H9 (cell line): ENCODE measurements around the gene SEMA4A. TPM values are rescaled to one million over a fixed set of nuclear protein-coding genes. Genes with fewer than 3 reads are reported as not detected.

Experiments used
- DNase-seq: peaks from one replicate; pipeline ENCODE4 v3.0.0-alpha.2; 2017
- H2AFZ ChIP-seq: one replicate; pipeline ENCODE4 v1.6.1; 2013; ENCODE audit warnings: mild to moderate bottlenecking, low read length, control low read depth, moderate library complexity
- H2AK5ac ChIP-seq: 2 replicates; pipeline ENCODE4 v1.6.1; 2013; ENCODE audit warnings: low read length, control low read depth, mixed read lengths; ENCODE audit not compliant: insufficient read length
- H2BK120ac ChIP-seq: one replicate; pipeline ENCODE4 v1.6.1; 2013; ENCODE audit warnings: low read depth, mild to moderate bottlenecking, low read length, control low read depth, inconsistent platforms; ENCODE audit not compliant: poor library complexity, severe bottlenecking
- H2BK12ac ChIP-seq: 2 replicates; pipeline ENCODE4 v1.6.1; 2013; ENCODE audit warnings: low read length, control low read depth, mixed read lengths, low read depth; ENCODE audit not compliant: insufficient read length
- H2BK15ac ChIP-seq: 2 replicates; pipeline ENCODE4 v1.6.1; 2013; ENCODE audit warnings: low read depth, low read length, control low read depth
- H2BK20ac ChIP-seq: one replicate; pipeline ENCODE4 v1.6.1; 2013; ENCODE audit warnings: low read depth, mild to moderate bottlenecking, low read length, control low read depth, inconsistent platforms; ENCODE audit not compliant: poor library complexity, severe bottlenecking
- H2BK5ac ChIP-seq: 2 replicates; pipeline ENCODE4 v1.6.1; 2013; ENCODE audit warnings: low read length, control low read depth, mixed read lengths; ENCODE audit not compliant: insufficient read length
- H3K14ac ChIP-seq: 2 replicates; pipeline ENCODE4 v1.6.1; 2013; ENCODE audit warnings: low read length, control low read depth; ENCODE audit not compliant: insufficient read depth
- H3K18ac ChIP-seq: 2 replicates; pipeline ENCODE4 v1.6.1; 2013; ENCODE audit warnings: low read depth, mild to moderate bottlenecking, mixed read lengths, low read length, control low read depth; ENCODE audit not compliant: insufficient read length
- H3K23ac ChIP-seq: 2 replicates; pipeline ENCODE4 v1.6.1; 2013; ENCODE audit warnings: low read length, control low read depth, mixed read lengths, low read depth; ENCODE audit not compliant: insufficient read length
- H3K23me2 ChIP-seq: 2 replicates; pipeline ENCODE4 v1.6.1; 2013; ENCODE audit warnings: low read depth, mild to moderate bottlenecking, mixed read lengths, low read length, control low read depth; ENCODE audit not compliant: insufficient read length, poor library complexity, severe bottlenecking
- H3K27ac ChIP-seq: 2 replicates; pipeline ENCODE4 v1.5.1; 2013; ENCODE audit warnings: low read length, control low read depth, mixed read lengths, low read depth; ENCODE audit not compliant: insufficient read length
- H3K27me3 ChIP-seq: 2 replicates; pipeline ENCODE4 v1.6.1; 2013; ENCODE audit warnings: low read length, control low read depth, inconsistent platforms; ENCODE audit not compliant: insufficient read depth
- H3K4ac ChIP-seq: 2 replicates; pipeline ENCODE4 v1.6.1; 2013; ENCODE audit warnings: low read depth, mild to moderate bottlenecking, control low read depth, inconsistent platforms, low read length, moderate library complexity
- H3K4me1 ChIP-seq: 2 replicates; pipeline ENCODE4 v1.6.1; 2013; ENCODE audit warnings: low read length, control low read depth, inconsistent platforms; ENCODE audit not compliant: insufficient read depth
- H3K4me2 ChIP-seq: 2 replicates; pipeline ENCODE4 v1.6.1; 2013; ENCODE audit warnings: low read length, control low read depth, mixed read lengths; ENCODE audit not compliant: insufficient read length, insufficient read depth
- H3K56ac ChIP-seq: 2 replicates; pipeline ENCODE4 v1.6.1; 2013; ENCODE audit warnings: low read depth, mild to moderate bottlenecking, mixed read lengths, low read length, control low read depth; ENCODE audit not compliant: insufficient read length
- H3K79me1 ChIP-seq: 2 replicates; pipeline ENCODE4 v1.6.1; 2013; ENCODE audit warnings: low read depth, mild to moderate bottlenecking, moderate library complexity, low read length, control low read depth, inconsistent platforms; ENCODE audit not compliant: insufficient read depth, poor library complexity, severe bottlenecking
- H3K79me2 ChIP-seq: 2 replicates; pipeline ENCODE4 v1.6.1; 2013; ENCODE audit warnings: low read length, control low read depth, inconsistent platforms; ENCODE audit not compliant: insufficient read depth
- H3K9ac ChIP-seq: 2 replicates; pipeline ENCODE4 v1.6.1; 2013; ENCODE audit warnings: low read length, control low read depth, mixed read lengths; ENCODE audit not compliant: insufficient read length; ENCODE audit errors: extremely low read depth
- H3K9me3 ChIP-seq: one replicate; pipeline ENCODE4 v1.6.1; 2013; ENCODE audit warnings: low read depth, low read length, inconsistent platforms; ENCODE audit not compliant: control insufficient read depth
- H3T11ph ChIP-seq: one replicate; pipeline ENCODE4 v1.6.1; 2013; ENCODE audit warnings: mild to moderate bottlenecking, low read length, control low read depth, inconsistent platforms
- H4K20me1 ChIP-seq: one replicate; pipeline ENCODE4 v1.6.1; 2013; ENCODE audit not compliant: control insufficient read depth, insufficient read length, insufficient read depth
- H4K5ac ChIP-seq: 2 replicates; pipeline ENCODE4 v1.6.1; 2013; ENCODE audit warnings: low read depth, mild to moderate bottlenecking, mixed read lengths, low read length, control low read depth; ENCODE audit not compliant: insufficient read length
- H4K8ac ChIP-seq: replicated peaks from 2 replicates; pipeline ENCODE4 v1.6.1; 2013; ENCODE audit warnings: low read length, control low read depth, mixed read lengths, low read depth; ENCODE audit not compliant: insufficient read length
- H4K91ac ChIP-seq: 2 replicates; pipeline ENCODE4 v1.6.1; 2013; ENCODE audit warnings: low read depth, mild to moderate bottlenecking, moderate library complexity, mixed read lengths, low read length, control low read depth; ENCODE audit not compliant: insufficient read length
- H3K27ac Mint-ChIP-seq, 3 experiments: 2 replicates in 2 of 3; 3 replicates in 1 of 3; pipeline ENCODE4 v1.8.0; 2020 to 2021; ENCODE audit warnings: mixed read lengths in 3 of 3, mild to moderate bottlenecking in 1 of 3, moderate library complexity in 1 of 3
- H3K27me3 Mint-ChIP-seq: 2 replicates; pipeline ENCODE4 v1.8.0; 2021; ENCODE audit warnings: low read depth, mild to moderate bottlenecking, moderate library complexity, mixed read lengths
- H3K36me3 Mint-ChIP-seq, 3 experiments: 2 replicates in 2 of 3; 3 replicates in 1 of 3; pipeline ENCODE4 v1.8.0; 2020 to 2021; ENCODE audit warnings: low read depth in 3 of 3, mixed read lengths in 3 of 3; ENCODE audit not compliant: insufficient read depth in 1 of 3
- H3K4me1 Mint-ChIP-seq, 2 experiments: 2 replicates each; pipeline ENCODE4 v1.8.0; 2020; ENCODE audit warnings: mixed read lengths in 2 of 2
- H3K4me3 Mint-ChIP-seq, 2 experiments: 2 replicates in 1 of 2; 3 replicates in 1 of 2; pipeline ENCODE4 v1.8.0; 2020 to 2021; ENCODE audit warnings: mild to moderate bottlenecking in 2 of 2, mixed read lengths in 2 of 2, moderate library complexity in 1 of 2
- H3K9me3 Mint-ChIP-seq, 2 experiments: 2 replicates in 1 of 2; 3 replicates in 1 of 2; pipeline ENCODE4 v1.8.0; 2020; ENCODE audit warnings: mild to moderate bottlenecking in 2 of 2, mixed read lengths in 2 of 2, moderate library complexity in 1 of 2
- CTCF ChIP-seq: fragments of 200-600 bp; sonication (generic); conservative IDR thresholded peaks from 3 replicates; pipeline ENCODE4 v1.8.0; 2021; ENCODE audit warnings: antibody characterized with exemption, mild to moderate bottlenecking
- WGBS: extraction: QIAGEN DNeasy Blood & Tissue Kit; methylation state at CpG from one replicate; pipeline ENCODE4 v1.1.7; 2013; ENCODE audit warnings: missing lambda C conversion rate, low lambda C conversion rate, mixed read lengths; ENCODE audit not compliant: insufficient read length; ENCODE audit errors: extremely low coverage; 5-methylcytosine and 5-hydroxymethylcytosine counted together
- total RNA-seq: library from RNA; stranded (reverse); gene quantifications from 2 replicates; pipeline ENCODE4 v1.2.1, GENCODE V29; 2021

The SEMA4A gene
- total RNA-seq, 1 experiment from 2014 or later: 11.1 TPM

DNA sequence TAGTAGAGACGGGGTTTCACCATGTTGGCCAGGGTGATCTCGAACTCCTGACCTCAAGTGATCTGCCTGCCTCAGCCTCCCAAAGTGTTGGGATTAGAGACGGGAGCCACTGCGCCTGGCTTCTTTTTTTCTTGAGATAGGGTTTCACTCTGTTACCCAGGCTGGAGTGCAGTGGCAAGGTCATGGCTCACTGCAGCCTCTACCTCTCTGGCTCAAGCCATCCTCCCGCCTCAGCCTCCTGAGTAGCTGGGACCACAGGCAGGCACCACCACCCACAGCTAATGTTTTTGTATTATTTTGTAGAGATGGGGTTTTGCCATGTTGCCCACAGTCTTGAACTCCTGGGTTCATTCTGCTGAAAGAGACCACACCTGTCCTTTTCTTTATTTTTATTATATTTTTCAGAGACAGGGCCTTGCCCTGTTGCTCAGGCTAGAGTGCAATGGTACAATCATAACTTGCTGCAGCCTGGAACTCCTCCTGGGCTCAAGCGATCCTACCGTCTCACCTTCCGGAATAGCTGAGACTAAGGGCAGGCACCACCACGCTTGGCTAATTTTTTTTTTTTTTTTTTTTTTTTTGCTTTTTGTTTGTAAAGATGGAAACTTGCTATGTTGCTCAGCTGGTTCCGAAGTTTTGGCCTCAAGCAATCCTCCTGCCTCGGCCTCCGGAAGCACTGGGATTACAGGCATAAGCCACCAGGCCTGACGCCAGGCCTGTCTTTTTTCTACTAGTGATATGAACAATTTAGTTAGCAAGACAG lies 35.8 kb upstream of the SEMA4A start:
- no peak overlapping the region for H2AK5ac ChIP-seq
- H2BK120ac ChIP-seq: no peak overlapping the region
- peaks cover 7% of the 10 kb centered on the region for H3K27me3 Mint-ChIP-seq
- H3K9me3 Mint-ChIP-seq: no peaks in the 10 kb centered on the region; a peak in 1 of 5 replicates
- H4K8ac ChIP-seq: no peak overlapping the region
- no peak overlapping the region for H3K56ac ChIP-seq
- no peak overlapping the region for H3K4me3 Mint-ChIP-seq
- H3K23ac ChIP-seq: no peak overlapping the region
- H3K79me2 ChIP-seq: no peaks in the 10 kb centered on the region
- no peak overlapping the region for H3K14ac ChIP-seq
- H3K27ac ChIP-seq: no peak overlapping the region
- H3K18ac ChIP-seq: no peak overlapping the region
- no peak overlapping the region for H3T11ph ChIP-seq
- no peak overlapping the region for H2BK5ac ChIP-seq
- H2BK15ac ChIP-seq: no peak overlapping the region
- H3K4me1 ChIP-seq: peaks cover 2% of the 10 kb centered on the region; the same call in 1 of the 2 replicates
- no peak overlapping the region for H4K5ac ChIP-seq
- H2BK20ac ChIP-seq: no peak overlapping the region
- no peak overlapping the region for H2BK12ac ChIP-seq
- H3K36me3 Mint-ChIP-seq: peaks cover 0 to 9% (median 2%) of the 10 kb centered on the region in 3 experiments; a peak in 3 of 7 replicates
- no peak overlapping the region for H2AFZ ChIP-seq
- no peak overlapping the region for H3K4me2 ChIP-seq
- peaks cover 13% of the 10 kb centered on the region for H3K23me2 ChIP-seq
- no peaks in the 10 kb centered on the region for H4K20me1 ChIP-seq
- no peak overlapping the region for H4K91ac ChIP-seq
- H3K27ac Mint-ChIP-seq: no peak overlapping the region
- no peaks in the 10 kb centered on the region for H3K27me3 ChIP-seq
- TF ChIP-seq CTCF: no peak
- H3K4me1 Mint-ChIP-seq: peaks cover 54 to 68% of the 10 kb centered on the region in 2 experiments
- H3K79me1 ChIP-seq: no peaks in the 10 kb centered on the region
- no peak overlapping the region for H3K4ac ChIP-seq
- no CpG with 5 or more reads among the region's 13 CpGs for WGBS
- no peak overlapping the region for H3K9ac ChIP-seq
- no peaks in the 10 kb centered on the region for H3K9me3 ChIP-seq
- DNase-seq: no peak
